Measurements from ENCODE around the gene PAGE3.

GRCh38 chrX:55290963-55291362, 26.2 kb upstream of the PAGE3 start:
- TF ChIP-seq POLR2AphosphoS5 (IDR thresholded peaks at IDR 0.05; ENCODE audit: low read depth, low read length) (no peak), ZSCAN21 (CRISPR knock-in tag; IDR thresholded peaks at IDR 0.05; ENCODE audit: borderline replicate concordance) (no peak), HDAC1 (CRISPR knock-in tag; IDR thresholded peaks at IDR 0.05) (no peak), BRD4 (CRISPR knock-in tag; IDR thresholded peaks at IDR 0.05) (no peak), YY1 (IDR thresholded peaks at IDR 0.05; ENCODE audit: insufficient read depth, insufficient replicate concordance, low read depth, low read length) (no peak), FOXP1 (IDR thresholded peaks at IDR 0.05) (no peak), FOXP1 (CRISPR knock-in tag; IDR thresholded peaks at IDR 0.05) (no peak), POLR2A (IDR thresholded peaks at IDR 0.05; ENCODE audit: insufficient read depth in 1 of 2, low read depth in 2 of 2, low read length in 2 of 2) (no peak), ESRRA (CRISPR knock-in tag; IDR thresholded peaks at IDR 0.05; ENCODE audit: low read depth) (no peak), ZNF335 (CRISPR knock-in tag; IDR thresholded peaks at IDR 0.05) (no peak), EP300 (IDR thresholded peaks at IDR 0.05; ENCODE audit: low read depth in 2 of 2, low read length in 2 of 2) (no peak), EP300 (CRISPR knock-in tag; IDR thresholded peaks at IDR 0.05; ENCODE audit: borderline replicate concordance) (no peak)
- TF ChIP-seq, protein P1, sequence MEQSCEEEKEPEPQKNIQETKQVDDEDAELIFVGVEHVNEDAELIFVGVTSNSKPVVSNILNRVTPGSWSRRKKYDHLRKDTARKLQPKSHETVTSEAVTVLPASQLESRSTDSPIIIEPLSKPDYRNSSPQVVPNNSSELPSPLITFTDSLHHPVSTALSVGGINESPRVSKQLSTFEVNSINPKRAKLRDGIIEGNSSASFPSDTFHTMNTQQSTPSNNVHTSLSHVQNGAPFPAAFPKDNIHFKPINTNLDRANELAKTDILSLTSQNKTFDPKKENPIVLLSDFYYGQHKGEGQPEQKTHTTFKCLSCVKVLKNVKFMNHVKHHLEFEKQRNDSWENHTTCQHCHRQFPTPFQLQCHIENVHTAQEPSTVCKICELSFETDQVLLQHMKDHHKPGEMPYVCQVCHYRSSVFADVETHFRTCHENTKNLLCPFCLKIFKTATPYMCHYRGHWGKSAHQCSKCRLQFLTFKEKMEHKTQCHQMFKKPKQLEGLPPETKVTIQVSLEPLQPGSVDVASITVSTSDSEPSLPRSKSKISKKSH (CRISPR knock-in tag; IDR thresholded peaks at IDR 0.05; ENCODE audit: borderline replicate concordance): no peak
- TF ChIP-seq, protein P2, sequence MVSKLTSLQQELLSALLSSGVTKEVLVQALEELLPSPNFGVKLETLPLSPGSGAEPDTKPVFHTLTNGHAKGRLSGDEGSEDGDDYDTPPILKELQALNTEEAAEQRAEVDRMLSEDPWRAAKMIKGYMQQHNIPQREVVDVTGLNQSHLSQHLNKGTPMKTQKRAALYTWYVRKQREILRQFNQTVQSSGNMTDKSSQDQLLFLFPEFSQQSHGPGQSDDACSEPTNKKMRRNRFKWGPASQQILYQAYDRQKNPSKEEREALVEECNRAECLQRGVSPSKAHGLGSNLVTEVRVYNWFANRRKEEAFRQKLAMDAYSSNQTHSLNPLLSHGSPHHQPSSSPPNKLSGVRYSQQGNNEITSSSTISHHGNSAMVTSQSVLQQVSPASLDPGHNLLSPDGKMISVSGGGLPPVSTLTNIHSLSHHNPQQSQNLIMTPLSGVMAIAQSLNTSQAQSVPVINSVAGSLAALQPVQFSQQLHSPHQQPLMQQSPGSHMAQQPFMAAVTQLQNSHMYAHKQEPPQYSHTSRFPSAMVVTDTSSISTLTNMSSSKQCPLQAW (CRISPR knock-in tag; IDR thresholded peaks at IDR 0.05): no peak
